Astrocyte (in vitro differentiated cells and primary cell): Measurements from ENCODE around the gene HIPK1. TPM values are rescaled to one million over a fixed set of nuclear protein-coding genes. Genes with fewer than 3 reads are reported as not detected.

Experiments
- total RNA-seq: library from RNA; stranded (reverse); gene quantifications from 2 replicates; pipeline ENCODE4 v1.2.1, GENCODE V29; 2021

HIPK1 gene
- total RNA-seq, 1 donor from 2014 or later, result 55.4 TPM

Other genes starting within 250 kb of the HIPK1 start
- 31.5 and 36.4 TPM in 2 replicates for gene PHTF1, start 169.8 kb upstream of the HIPK1 start, total RNA-seq
- 10.6 and 10.8 TPM in 2 replicates for gene RSBN1, start 116.8 kb upstream of the HIPK1 start, total RNA-seq
- gene PTPN22, start 57.6 kb upstream of the HIPK1 start, total RNA-seq, result 1.2 and 1.3 TPM in 2 replicates
- 0.14 and 0.38 TPM in 2 replicates for gene BCL2L15, start 41.7 kb upstream of the HIPK1 start, total RNA-seq
- gene AP4B1, start 24.5 kb upstream of the HIPK1 start, total RNA-seq, result 14.9 and 15.2 TPM in 2 replicates
- 7.8 and 8.1 TPM in 2 replicates for gene DCLRE1B, start 24.0 kb upstream of the HIPK1 start, total RNA-seq
- 23.2 and 26.7 TPM in 2 replicates for gene OLFML3, start 50.1 kb downstream of the HIPK1 start, total RNA-seq
- gene SYT6, start 224.5 kb downstream of the HIPK1 start, total RNA-seq, result 0.38 and 0.39 TPM in 2 replicates